NCI-H345 treated with DMSO at 0.1 percent for 48 hours (cell line): ENCODE data around the gene ZNF229.
"Not testable (repeated sequence)": the region's sequence is repeated elsewhere in the genome, so short reads cannot be mapped to it uniquely, and the experiment has no call there.

Experiments
- DNase-seq: peaks from one replicate; lab custom pipeline; 2025; ENCODE audit not compliant: unreplicated experiment; lab: John Stamatoyannopoulos, UW

The ZNF229 gene

GRCh38 chr19:44447916-44448674, at the start of gene ZNF229:
Gene ZNF229 (minus strand): TSS chr19:44448472. CDS start chr19:44442847, 5,625 bp downstream.
- no peak for DNase-seq

GRCh38 chr19:44496711-44497110, 48.4 kb upstream of the ZNF229 start:
- no peak for DNase-seq

DNA sequence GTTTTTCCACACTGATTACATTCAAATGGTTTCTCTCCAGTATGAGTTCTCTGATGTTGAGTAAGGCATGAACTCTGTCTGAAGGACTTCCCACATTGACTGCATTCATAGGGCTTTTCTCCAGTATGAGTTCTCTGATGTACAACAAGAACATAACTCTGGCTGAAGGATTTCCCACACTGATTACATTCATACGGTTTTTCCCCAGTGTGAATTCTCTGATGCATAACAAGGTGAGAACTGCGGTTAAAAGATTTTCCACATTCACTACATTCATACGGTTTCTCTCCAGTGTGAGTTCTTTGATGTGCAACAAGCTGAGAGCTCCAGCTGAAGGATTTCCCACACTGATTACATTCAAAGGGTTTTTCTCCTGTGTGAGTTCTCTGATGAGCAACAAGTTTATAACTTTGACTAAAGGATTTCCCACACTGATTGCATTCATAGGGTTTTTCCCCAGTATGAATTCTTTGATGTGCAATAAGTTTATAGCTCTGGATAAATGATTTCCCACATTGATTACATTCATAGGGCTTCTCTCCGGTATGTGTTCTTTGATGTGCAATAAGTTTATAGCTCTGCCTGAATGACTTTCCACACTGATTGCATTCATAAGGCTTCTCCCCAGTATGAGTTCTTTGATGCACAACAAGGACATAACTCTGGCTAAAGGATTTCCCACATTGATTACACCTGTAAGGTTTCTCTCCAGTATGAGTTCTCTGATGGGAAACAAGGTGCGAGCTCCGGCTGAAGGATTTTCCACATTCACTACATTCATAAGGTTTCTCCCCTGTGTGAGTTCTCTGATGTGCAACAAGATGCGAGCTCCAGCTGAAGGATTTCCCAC, 28.5 kb upstream of the ZNF229 start:
- DNase-seq, result no peak

DNA sequence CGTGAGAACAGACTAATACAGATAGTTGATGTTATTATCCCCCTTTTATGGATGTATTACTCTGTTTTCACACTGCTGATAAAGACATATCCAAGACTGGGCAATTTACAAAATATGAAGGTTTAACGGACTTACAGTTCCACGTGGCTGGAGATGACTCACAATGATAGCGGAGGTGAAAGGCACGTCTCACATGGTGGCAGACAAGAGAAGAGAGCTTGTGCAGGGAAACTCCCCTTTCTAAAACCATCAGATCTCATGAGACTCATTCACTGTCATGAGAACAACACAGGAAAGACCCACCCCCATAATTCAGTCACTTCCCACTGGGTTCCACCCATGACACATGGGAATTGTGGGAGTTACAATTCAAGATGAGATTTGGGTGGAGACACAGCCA, 20.5 kb upstream of the ZNF229 start:
- not testable (repeated sequence) for DNase-seq

- DNase-seq, result not testable (repeated sequence)
Measured at GRCh38 chr19:44462600-44463286, 14.5 kb upstream of the ZNF229 start.

DNA sequence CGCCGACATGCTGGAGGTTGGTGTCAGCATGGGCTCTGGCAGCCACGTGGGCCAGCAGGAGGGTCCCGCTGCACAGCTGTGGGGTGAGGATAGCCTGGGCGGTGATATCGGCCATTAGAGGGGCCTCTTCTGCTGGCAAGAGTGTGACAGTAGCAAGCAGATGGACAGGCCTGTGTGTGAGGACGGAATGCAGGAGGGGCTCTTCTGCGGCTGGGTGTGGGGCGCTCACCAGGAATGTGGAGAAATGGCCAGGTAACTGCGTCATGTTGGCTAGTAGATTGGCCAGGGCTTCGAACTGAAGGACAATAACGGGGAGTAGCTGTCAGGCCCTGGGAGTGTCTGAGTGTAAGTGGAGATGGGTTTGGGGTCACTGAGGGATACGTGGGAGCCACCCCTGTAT, 7.7 kb upstream of the ZNF229 start:
- not testable (repeated sequence) for DNase-seq

GRCh38 chr19:44455100-44455499, 6.8 kb upstream of the ZNF229 start:
- DNase-seq, result no peak

DNA sequence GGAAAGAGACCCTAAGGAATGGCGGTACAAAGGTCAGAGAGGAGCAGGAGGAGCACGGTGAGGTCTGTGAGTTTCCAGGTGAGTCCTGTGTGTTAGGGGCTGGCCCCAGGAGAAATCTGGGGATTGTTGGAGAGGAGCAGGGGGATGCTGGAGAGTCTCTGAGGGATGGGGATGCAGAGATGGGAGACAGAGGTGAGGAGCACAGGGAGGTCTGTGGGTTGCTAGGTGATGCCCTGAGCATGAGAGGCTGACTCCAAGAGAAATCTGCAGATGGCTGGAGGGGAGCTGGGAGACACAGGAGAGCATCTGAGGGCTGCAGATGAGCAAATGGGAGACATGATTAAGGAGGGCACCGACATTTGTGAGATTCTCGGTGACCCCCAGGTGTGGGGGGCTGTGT, 4.1 kb upstream of the ZNF229 start:
- no peak for DNase-seq

DNA sequence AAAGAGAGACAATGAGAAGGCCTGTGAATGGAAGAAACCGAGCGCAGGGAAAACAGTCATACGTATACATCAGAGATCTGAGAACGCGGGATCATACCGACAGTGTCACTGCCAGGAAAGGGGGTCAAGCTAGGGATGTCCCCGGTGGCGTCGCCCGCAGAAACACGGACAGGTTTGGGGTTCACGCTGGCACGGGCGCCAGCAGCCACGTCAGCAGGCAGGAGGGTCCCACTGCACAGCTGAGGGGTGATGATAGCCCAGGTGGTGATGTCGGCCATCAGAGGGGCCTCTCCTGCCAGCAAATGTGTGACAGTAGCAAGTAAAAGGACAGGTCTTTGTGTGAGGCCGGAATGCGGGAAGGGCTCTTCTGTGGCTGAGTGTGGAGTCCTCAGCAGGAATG, 3.4 kb upstream of the ZNF229 start:
- DNase-seq, result no peak

GRCh38 chr19:44438441-44438840, 9.8 kb downstream of the ZNF229 start:
- no peak for DNase-seq

- no peak for DNase-seq
Measured at GRCh38 chr19:44435441-44435840, 12.8 kb downstream of the ZNF229 start.

DNA sequence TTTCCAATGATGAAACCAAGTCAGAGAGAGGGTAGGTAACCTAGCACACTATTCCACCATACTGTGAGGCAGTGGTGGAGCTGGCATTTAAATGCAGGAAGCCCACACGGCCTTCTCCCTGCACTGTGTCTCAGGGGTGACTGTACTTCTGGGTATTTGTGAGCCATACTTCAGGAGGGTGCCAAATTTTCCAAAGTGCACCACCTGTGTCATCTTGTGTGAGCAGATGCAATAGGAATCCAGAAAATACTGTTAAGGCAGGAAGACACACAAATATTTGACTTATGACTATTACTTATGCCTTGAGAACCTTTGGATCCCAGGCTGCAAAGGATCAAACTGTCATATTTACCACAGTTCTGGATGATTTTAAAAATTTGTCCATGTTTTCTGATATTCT, 17.3 kb downstream of the ZNF229 start:
- no peak for DNase-seq

- DNase-seq, result not testable (repeated sequence)
Measured at GRCh38 chr19:44415553-44415952, 32.7 kb downstream of the ZNF229 start.

DNA sequence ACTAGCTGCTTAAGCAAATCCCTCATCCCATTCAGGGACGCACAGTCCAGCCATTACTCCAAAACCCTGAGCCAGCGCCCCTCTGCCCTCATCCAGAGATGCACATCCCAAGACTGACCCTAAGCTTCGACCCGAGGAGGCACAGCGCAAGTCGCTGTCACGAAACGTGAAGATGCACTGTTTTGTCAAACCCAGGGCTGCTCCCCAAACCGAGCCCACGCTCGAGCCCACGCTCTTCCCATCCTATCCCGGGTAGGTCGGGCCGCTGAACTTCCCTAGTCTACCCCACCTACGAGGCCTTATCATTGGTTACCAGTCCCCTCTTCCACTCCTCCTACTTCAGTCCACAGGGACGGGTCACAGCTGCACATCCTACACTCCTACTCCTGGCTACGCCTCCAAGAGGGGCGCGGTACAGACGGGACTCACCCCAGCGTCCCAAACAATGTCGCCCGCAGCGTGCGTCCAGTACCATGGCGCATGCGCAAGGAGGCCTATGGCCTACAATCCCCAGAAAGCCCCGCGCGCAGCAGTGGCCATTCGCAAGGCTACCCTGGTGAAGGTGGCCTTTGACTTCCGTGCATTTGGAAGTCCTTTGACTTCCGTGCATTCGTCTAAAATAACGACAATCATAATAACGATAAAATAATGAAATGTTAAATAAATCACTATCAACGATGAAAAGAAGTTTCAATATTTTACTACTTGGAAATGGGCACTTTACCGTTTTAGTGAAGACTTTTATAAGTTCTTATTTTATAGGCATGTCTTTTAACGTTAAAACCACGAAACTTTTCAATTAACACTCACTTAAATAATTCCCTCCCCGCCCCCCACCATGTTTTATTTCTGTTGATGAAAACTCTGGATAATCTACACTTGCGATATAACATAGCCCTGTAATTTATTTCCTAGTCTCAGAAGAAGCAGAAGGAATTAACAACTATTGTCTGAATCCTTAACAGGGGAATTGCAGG, 46.8 kb downstream of the ZNF229 start, which contains the start of gene ZNF285:
Gene ZNF285, minus strand, starts transcription at position 470 of the 977 bp plus-strand sequence. CDS start 4,395 bp downstream, outside the sequence.
- DNase-seq, result no peak

DNA sequence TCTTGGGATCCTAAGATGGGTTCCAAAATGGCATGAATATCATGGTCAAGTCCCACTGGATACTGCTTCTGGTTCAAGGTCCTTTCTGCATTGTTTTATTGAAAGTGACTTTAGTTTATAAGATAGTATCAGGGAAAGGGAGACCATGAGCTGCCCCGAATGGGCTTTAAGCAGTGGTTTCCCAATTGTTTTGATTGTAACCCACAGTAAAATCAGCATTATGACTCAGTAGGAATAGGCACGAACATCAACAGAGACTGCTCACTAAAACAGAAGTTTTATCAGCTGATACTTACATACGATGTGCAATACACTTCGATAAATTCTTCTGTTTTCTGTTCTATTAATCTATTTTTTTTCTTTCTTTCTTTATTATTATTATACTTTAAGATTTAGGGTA, 59.0 kb downstream of the ZNF229 start:
- not testable (repeated sequence) for DNase-seq
